Measurements from ENCODE around the gene SRSF1. TPM values are rescaled to one million over a fixed set of nuclear protein-coding genes. Genes with fewer than 3 reads are reported as not detected.
"Not testable (repeated sequence)": the region's sequence is repeated elsewhere in the genome, so short reads cannot be mapped to it uniquely, and the experiment has no call there.

Gene SRSF1
- total RNA-seq, 1 donor from 2014 or later = 169 TPM

- intact Hi-C loops (cut with DNase I); ATAC-seq; DNase-seq (ENCODE audit: low spot score): not testable (repeated sequence)
Measured at GRCh38 chr17:57974053-57974824, 32.8 kb downstream of the SRSF1 start.

GRCh38 chr17:57972151-57972550 is 34.9 kb downstream of the SRSF1 start:
- ATAC-seq (no peak), DNase-seq (ENCODE audit: low spot score) (no peak)
- intact Hi-C loops (cut with DNase I) = no loop called here

GRCh38 chr17:57971572-57971971 is 35.5 kb downstream of the SRSF1 start:
- ATAC-seq (no peak), DNase-seq (ENCODE audit: low spot score) (no peak)
- intact Hi-C loops (cut with DNase I) = no loop called here

DNA sequence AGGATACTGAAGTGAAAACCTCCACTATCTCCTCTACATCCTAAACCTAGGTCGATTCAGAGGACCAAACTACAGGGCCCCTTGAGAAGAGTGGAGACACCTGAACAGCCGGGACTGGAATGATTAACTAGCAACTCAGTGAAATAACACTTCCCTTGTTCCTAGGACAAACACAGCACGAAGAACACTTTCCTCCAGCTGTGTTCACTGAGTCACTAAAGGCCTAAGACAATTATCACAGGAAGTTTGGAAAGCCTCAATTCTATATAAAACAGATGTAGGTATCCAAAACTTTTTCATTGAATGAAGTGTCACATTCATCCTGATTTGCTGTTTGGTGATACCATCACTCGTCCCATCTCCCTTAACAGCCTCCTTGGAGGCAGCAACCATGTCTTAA is 36.3 kb downstream of the SRSF1 start:
- intact Hi-C loops (cut with DNase I) = no loop called here
- DNase-seq (ENCODE audit: low spot score) (no peak), ATAC-seq (no peak)

GRCh38 chr17:57968456-57968855 is 38.6 kb downstream of the SRSF1 start:
- ATAC-seq (no peak), DNase-seq (ENCODE audit: low spot score) (no peak)
- intact Hi-C loops (cut with DNase I) = no loop called here

DNA sequence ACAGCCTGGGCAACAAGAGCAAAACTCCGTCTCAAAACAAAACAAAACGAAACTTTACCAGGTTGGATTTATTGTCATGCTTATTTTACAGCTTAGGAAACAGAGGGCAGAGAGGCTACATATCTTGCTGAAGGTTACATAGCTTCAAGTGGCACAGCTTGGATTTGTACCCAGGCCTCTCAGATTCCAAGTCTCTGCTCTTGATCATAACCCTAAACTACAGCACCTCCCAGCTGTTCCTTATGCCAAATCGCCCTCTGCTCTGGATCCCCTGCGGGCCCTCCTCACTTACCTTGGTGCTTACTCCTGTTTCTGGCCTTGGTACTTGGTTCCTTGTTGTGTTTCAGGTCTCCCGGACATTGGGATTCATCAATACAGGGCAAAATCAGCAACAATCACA is 40.2 kb downstream of the SRSF1 start:
- ATAC-seq (no peak), DNase-seq (ENCODE audit: low spot score) (no peak)
- intact Hi-C loops (cut with DNase I) = no loop called here

- ATAC-seq = no peak
- intact Hi-C loops (cut with DNase I) = no loop called here
- DNase-seq (ENCODE audit: low spot score) = no peak
Measured at GRCh38 chr17:57966246-57966645, 40.8 kb downstream of the SRSF1 start.

- DNase-seq (ENCODE audit: low spot score) (peak; percentile 53), ATAC-seq (no peak)
- intact Hi-C loops (cut with DNase I) = no loop called here
Measured at GRCh38 chr17:57965521-57966160, 41.4 kb downstream of the SRSF1 start.

DNA sequence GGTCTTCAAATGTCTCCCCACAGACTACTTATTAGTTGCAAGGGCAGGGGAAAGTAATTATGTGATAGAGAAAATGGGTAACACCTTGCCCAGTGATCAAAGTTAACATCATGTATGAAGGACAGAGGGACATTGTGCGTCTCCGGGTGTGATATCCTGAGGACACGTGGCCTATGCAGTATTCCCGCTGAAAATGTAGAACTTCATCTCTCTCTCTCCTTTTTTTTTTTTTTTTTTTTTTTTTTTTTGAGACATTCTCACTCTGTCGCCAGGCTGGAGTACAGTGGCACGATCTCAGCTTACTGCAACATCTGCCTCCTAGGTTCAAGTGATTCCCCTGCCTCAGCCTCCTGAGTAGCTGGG is 43.9 kb downstream of the SRSF1 start:
- DNase-seq (ENCODE audit: low spot score) (peak; percentile 25), ATAC-seq (no peak)
- intact Hi-C loops (cut with DNase I) = no loop called here

GRCh38 chr17:57962279-57963148 is 44.5 kb downstream of the SRSF1 start:
- peak; percentile 39 for DNase-seq (ENCODE audit: low spot score)
- intact Hi-C loops (cut with DNase I) = no loop called here
- no peak for ATAC-seq

- intact Hi-C loops (cut with DNase I) = no loop called here
- peak; percentile 26 for DNase-seq (ENCODE audit: low spot score)
Measured at GRCh38 chr17:57959929-57960328, 47.1 kb downstream of the SRSF1 start.

DNA sequence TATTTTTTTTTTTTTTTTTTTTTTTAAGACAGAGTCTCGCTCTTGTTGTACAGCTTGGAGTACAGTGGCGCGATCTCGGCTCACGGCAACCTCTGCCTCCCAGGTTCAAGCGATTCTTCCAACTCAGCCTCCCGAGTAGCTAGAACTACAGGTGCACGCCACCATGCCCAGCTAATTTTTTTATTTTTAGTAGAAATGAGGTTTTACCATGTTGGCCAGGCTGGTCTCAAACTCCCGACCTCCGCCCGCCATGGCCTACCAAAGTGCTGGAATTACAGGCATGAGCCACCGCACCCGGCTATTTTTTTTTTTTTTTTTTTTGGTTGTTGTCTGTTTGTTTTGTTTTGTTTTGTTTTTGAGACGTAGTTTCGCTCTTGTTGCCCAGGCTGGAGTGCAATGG is 48.7 kb downstream of the SRSF1 start:
- ATAC-seq; intact Hi-C loops (cut with DNase I): not testable (repeated sequence)
- peak; percentile 30 for DNase-seq (ENCODE audit: low spot score)

More at GRCh38 chr17:57959929-57960328, 47.1 kb downstream of the SRSF1 start:
- no peak for ATAC-seq

- intact Hi-C loops (cut with DNase I) = no loop called here
- ATAC-seq = no peak
- peak; percentile 18 for DNase-seq (ENCODE audit: low spot score)
Measured at GRCh38 chr17:57957886-57958285, 49.2 kb downstream of the SRSF1 start.

DNA sequence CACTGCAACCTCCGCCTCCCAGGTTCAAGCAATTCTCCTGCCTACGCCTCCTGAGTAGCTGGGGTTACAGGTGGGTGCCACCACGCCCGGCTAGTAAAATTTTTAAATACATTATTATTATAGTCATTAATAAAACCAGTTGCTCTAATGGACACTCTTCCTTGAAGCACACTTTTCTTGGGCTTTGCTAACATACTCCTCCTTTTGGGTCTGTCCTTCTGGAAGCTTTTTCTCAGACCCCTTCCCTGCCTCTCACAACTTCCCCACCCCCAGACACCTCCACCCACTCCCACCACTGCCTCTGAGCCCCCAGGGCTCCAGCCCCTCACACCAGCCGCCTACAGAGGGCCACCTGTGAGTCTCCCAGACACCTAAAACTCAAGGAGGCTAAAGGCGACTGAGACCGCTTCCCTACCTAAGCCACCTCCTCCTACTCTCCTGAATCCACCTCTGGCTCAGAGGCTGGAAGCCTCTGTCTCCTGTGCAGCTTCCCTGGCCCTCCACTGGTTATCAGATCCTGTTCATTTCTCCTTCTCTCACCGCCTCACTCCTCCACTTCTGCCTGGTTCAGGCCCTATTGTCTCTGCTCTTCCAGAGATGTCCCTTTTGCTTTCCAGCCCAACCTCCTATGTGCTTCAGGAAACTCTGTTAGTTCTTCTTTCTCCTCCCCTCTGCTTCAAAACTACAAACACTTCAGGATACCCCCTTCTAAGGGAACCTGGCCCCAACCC is 49.8 kb downstream of the SRSF1 start:
- no peak for ATAC-seq
- DNase-seq (ENCODE audit: low spot score) = peak; percentile 46
- intact Hi-C loops (cut with DNase I) = no loop called here

- DNase-seq (ENCODE audit: low spot score) = peak; percentile 33
- intact Hi-C loops (cut with DNase I) = no loop called here
- no peak for ATAC-seq
Measured at GRCh38 chr17:57956291-57957119, 50.5 kb downstream of the SRSF1 start.

DNA sequence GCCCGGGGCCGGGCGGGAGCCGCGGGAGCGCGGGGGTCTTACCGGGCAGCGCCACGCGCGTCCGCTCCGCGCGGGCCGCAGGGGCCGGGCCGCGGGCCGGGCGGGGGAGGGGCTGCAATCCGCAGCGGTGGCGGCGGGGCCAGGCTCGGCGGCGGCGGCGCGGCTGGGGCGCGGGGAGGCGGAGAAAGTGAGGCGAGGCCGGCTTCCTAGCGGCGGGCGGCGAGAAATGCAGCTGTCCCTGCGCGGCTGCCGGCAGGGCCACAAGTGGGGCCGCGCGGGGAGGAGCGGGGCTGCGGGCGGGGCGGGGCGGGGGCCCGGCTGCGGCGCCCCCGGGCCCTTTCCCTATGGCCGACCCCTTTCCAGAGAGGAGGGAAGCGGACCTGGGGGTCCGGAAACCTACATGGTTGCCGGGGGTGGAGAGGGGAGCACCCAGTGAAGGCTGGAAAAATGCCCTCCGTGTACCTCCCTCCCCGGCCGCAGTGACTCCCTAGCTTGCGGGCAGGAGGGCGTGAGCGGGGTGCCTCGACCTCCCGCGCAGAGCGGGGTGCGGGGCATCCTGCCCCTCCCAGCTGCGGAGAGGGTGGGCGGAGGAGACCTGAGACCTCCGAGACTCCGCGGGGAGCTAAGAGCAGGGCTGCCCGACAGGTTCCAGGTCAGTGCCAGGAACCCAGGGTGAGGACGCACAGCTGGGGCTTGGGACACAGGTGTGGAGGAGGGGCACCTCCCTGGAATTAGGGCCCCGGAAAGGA is 51.7 kb downstream of the SRSF1 start, which contains the start of gene CUEDC1:
TSS of gene CUEDC1 (minus strand) at position 230 of the 749 bp plus-strand sequence. CDS start 69,848 bp downstream, outside the sequence.
- DNase-seq (ENCODE audit: low spot score) = peak; percentile 90
- peak; percentile 59 for ATAC-seq
- intact Hi-C loops (cut with DNase I) = no loop called here

DNA sequence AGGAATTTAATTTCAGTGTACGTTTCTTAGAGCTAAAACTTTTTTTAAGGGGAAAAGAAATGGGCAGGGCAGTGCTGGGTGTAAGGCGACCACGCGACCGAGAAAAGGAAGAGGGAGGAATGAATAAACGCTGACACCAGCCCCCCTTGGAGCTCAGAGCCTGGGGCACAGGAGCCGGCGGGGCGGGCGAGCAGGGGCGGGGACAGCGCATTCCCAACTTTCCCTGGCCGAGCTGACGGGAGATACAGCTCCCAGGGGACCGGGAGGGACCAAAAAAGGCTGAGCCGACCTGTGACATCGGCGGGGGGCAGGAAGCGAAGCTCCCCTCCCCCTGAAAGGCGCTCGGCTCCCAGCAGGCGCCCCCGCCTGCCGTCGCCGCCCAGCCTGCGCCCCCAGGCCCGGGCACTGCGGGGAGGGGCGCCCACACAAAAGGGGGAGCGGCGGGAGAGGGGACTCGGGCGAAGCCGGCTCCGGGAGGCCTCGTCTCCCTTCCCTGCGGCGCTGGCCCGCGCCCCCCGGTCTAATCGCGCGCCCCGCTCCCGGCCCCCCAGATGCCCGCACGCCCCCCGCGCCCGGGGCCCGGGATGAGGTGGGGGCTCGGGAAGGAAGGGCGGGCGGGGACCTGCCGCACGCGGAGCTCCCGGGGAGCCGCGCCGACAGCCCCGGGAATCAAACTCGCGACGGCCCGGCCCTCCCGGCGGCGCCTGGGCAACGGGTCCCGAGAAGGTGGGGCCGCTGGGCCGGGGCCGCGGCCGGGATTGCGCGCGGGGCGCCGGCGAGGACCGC is 52.5 kb downstream of the SRSF1 start:
- DNase-seq (ENCODE audit: low spot score) (peak; percentile 85), ATAC-seq (peak; percentile 76)
- intact Hi-C loops (cut with DNase I) = no loop called here

Data from sciatic nerve (tissue), 2 donors.